ENCODE results near the gene ALCAM.

GRCh38 chr3:105328338-105328730 lies 38.4 kb upstream of the ALCAM start:
- TF ChIP-seq RAD21 (conservative IDR thresholded peaks at IDR 0.05) (no peak), POLR2AphosphoS5 (IDR thresholded peaks at IDR 0.05) (no peak), EZH2 (IDR thresholded peaks at IDR 0.05; ENCODE audit: borderline replicate concordance, insufficient read depth, low read length, poor library complexity, severe bottlenecking) (no peak), MXI1 (conservative IDR thresholded peaks at IDR 0.05; ENCODE audit: poor library complexity, severe bottlenecking) (no peak), TAF1 (IDR thresholded peaks at IDR 0.05; ENCODE audit: low read depth) (no peak), EP300 (conservative IDR thresholded peaks at IDR 0.05; ENCODE audit: poor library complexity, severe bottlenecking) (no peak), REST (IDR thresholded peaks at IDR 0.05; ENCODE audit: borderline replicate concordance) (no peak)
- TF ChIP-seq, protein P1, sequence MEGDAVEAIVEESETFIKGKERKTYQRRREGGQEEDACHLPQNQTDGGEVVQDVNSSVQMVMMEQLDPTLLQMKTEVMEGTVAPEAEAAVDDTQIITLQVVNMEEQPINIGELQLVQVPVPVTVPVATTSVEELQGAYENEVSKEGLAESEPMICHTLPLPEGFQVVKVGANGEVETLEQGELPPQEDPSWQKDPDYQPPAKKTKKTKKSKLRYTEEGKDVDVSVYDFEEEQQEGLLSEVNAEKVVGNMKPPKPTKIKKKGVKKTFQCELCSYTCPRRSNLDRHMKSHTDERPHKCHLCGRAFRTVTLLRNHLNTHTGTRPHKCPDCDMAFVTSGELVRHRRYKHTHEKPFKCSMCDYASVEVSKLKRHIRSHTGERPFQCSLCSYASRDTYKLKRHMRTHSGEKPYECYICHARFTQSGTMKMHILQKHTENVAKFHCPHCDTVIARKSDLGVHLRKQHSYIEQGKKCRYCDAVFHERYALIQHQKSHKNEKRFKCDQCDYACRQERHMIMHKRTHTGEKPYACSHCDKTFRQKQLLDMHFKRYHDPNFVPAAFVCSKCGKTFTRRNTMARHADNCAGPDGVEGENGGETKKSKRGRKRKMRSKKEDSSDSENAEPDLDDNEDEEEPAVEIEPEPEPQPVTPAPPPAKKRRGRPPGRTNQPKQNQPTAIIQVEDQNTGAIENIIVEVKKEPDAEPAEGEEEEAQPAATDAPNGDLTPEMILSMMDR (IDR thresholded peaks at IDR 0.05; ENCODE audit: poor library complexity, severe bottlenecking) = no peak

Data from neural cell (in vitro differentiated cells).